Fibroblast of villous mesenchyme (primary cell): ENCODE results near the gene CGNL1. TPM values are rescaled to one million over a fixed set of nuclear protein-coding genes. Genes with fewer than 3 reads are reported as not detected.

Source experiments
- DNase-seq: peaks from one replicate; pipeline ENCODE4 v3.0.0-alpha.2; 2010; ENCODE audit warnings: low read depth
- H3K4me3 ChIP-seq: 2 replicates; pipeline ENCODE4 v1.5.1; 2011; ENCODE audit warnings: low read depth, mild to moderate bottlenecking, low read length
- total RNA-seq: library from RNA; depleted of rRNA; stranded (reverse); fragments of >200 nt; gene quantifications from 2 replicates; pipeline ENCODE4 v1.2.3, GENCODE V29; 2012
- TF ChIP-seq, protein P1 (sequence below): IDR thresholded peaks from 2 replicates; pipeline ENCODE4 v1.5.1; 2012; ENCODE audit warnings: low read depth, mild to moderate bottlenecking, low read length; ENCODE audit not compliant: insufficient read depth

CGNL1 gene
- total RNA-seq, 1 donor = 0.43 TPM

GRCh38 chr15:57549935-57550334, 173.6 kb downstream of the CGNL1 start:
- H3K4me3 ChIP-seq = no peak overlapping the region
- DNase-seq = no peak
- TF ChIP-seq, protein P1, sequence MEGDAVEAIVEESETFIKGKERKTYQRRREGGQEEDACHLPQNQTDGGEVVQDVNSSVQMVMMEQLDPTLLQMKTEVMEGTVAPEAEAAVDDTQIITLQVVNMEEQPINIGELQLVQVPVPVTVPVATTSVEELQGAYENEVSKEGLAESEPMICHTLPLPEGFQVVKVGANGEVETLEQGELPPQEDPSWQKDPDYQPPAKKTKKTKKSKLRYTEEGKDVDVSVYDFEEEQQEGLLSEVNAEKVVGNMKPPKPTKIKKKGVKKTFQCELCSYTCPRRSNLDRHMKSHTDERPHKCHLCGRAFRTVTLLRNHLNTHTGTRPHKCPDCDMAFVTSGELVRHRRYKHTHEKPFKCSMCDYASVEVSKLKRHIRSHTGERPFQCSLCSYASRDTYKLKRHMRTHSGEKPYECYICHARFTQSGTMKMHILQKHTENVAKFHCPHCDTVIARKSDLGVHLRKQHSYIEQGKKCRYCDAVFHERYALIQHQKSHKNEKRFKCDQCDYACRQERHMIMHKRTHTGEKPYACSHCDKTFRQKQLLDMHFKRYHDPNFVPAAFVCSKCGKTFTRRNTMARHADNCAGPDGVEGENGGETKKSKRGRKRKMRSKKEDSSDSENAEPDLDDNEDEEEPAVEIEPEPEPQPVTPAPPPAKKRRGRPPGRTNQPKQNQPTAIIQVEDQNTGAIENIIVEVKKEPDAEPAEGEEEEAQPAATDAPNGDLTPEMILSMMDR = no peak

DNA sequence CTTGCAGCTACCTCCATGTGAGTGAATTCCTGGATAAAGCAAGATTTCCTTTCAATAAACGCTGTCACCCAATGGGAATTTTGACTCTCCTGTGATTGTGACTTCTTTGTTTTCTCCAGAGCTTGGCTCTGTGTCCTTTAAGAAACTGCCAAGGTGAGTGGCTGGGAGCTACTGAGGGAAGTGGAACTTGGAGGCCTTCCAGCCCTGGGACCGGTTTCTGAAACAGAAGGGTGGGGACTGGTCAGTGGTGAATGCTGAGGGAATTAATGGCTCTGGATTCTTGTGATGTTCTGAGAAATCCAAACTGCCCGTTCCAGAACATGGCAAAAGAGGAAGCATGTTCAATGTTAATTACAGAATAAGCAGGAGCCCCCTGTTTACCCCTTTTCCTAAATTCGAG, 174.3 kb downstream of the CGNL1 start:
- no peak overlapping the region for H3K4me3 ChIP-seq
- DNase-seq = no peak
- TF ChIP-seq, protein P1 = no peak

- peak; percentile 43 for DNase-seq
- H3K4me3 ChIP-seq = no peak overlapping the region
- TF ChIP-seq, protein P1 = no peak
These were observed 175.7 kb downstream of the CGNL1 start for GRCh38 chr15:57551715-57552677.

DNA sequence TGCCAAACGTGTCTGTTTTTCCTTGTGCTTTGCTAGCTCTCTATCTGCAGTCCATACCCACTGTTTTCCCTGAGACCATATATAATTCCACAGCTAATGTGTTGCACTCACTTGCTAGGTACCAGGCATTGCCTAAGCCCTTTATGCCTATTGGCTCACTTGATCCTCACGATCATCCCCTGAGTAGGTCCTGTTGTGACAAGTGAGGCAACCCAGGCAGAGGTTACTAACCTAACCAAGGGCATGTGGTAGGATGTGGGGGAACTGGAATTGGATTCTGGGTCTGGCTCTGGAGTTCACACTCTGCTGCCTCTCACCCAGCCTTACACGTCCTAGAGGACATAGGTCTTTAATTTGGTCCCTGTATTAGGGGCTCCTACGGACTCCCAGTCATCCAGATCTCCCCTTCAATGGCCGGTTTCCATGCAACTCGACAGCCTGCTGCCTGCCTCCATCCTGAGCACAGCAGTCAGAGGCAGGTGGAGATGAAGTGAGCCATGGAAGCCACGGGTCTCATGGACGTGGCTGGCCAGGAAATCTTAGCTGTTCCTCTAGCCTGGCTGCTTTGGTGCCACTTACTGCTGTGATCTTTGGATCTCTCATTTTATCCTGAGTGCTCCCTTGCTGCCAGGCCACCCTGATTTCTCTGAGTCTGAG, 176.5 kb downstream of the CGNL1 start:
- no peak for DNase-seq
- TF ChIP-seq, protein P1 = no peak
- no peak overlapping the region for H3K4me3 ChIP-seq

DNA sequence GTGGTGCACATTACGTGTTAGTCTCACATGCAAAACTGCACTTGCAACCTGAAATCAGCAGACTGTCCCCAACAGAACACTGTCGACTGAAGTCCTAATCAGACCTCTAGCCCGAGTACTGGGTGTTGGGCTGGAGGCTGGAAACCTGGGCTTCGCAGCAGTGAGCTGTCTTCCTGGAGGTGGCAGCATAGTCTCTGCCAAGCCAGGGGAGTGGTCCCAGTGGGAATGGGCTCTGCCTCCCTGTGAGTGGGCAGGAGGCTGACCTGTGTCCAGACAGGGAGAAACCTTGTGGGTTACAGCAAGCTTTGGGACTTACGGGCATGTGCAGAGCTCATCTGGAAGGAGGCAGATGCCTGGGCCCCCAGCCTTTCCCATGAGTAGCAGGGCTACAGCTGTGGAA, 177.2 kb downstream of the CGNL1 start:
- H3K4me3 ChIP-seq = no peak overlapping the region
- TF ChIP-seq, protein P1 = no peak
- DNase-seq = no peak

DNA sequence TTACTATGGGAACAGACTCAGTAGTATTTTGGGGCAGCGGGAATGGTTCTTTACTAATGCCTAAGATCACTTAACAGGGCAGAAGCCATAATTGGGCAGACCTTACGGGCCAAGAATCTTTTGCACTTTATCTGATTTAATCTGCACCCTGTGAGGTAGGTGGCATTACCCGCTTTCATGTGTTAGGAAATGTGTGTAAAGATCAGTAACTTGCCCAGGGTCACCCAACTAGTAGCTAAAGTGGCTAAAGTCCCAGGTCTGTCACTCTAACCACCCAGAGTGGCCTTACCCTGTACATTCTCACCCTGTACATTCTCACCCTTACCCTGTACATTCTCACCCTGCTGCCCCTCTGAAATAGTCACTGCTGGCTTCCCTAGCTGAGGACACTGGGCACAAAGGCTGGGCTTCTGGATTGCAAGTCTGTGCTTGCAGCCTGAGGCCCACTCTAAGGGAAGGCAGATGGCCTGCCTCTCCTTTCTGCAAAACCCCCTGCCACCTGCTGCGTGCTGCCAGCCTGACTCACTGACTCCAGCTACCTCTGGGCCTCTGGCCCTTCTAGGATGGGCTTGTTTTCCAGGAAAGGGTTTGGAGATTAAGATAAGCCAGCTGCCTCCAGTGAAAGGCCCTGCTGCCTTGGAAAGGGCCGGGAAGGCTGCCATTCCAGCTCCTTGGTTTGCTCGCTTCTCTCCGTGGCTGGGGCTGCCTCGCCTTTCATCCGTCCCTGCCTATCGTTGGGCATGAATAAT, 177.9 kb downstream of the CGNL1 start:
- H3K4me3 ChIP-seq = no peak overlapping the region
- DNase-seq = peak; percentile 55
- TF ChIP-seq, protein P1 = no peak
